Measurements from ENCODE around the gene SDF4.

- TF ChIP-seq, protein P1, sequence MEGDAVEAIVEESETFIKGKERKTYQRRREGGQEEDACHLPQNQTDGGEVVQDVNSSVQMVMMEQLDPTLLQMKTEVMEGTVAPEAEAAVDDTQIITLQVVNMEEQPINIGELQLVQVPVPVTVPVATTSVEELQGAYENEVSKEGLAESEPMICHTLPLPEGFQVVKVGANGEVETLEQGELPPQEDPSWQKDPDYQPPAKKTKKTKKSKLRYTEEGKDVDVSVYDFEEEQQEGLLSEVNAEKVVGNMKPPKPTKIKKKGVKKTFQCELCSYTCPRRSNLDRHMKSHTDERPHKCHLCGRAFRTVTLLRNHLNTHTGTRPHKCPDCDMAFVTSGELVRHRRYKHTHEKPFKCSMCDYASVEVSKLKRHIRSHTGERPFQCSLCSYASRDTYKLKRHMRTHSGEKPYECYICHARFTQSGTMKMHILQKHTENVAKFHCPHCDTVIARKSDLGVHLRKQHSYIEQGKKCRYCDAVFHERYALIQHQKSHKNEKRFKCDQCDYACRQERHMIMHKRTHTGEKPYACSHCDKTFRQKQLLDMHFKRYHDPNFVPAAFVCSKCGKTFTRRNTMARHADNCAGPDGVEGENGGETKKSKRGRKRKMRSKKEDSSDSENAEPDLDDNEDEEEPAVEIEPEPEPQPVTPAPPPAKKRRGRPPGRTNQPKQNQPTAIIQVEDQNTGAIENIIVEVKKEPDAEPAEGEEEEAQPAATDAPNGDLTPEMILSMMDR (IDR thresholded peaks at IDR 0.05): no peak
- TF ChIP-seq EP300 (IDR thresholded peaks at IDR 0.05) (no peak), POLR2AphosphoS5 (IDR thresholded peaks at IDR 0.05) (no peak), POLR2A (IDR thresholded peaks at IDR 0.05) (no peak)
Observed at GRCh38 chr1:1168451-1169411, 63.1 kb downstream of the SDF4 start.

All from upper lobe of left lung (tissue), 4 donors.